Left ventricle myocardium inferior (tissue), 1 donor: ENCODE data around the gene SLC44A5. TPM values are rescaled to one million over a fixed set of nuclear protein-coding genes. Genes with fewer than 3 reads are reported as not detected.

ENCODE experiments used
- DNase-seq: peaks from one replicate; pipeline ENCODE4 v3.0.0-alpha.2; 2020
- H3K27ac ChIP-seq: fragments of 200-600 bp; replicated peaks from 2 replicates; pipeline ENCODE4 v1.8.0; 2021
- H3K27me3 ChIP-seq: fragments of 200-600 bp; 2 replicates; pipeline ENCODE4 v1.8.0; 2021; ENCODE audit warnings: low read depth
- H3K36me3 ChIP-seq: fragments of 200-600 bp; 2 replicates; pipeline ENCODE4 v1.8.0; 2021
- H3K4me1 ChIP-seq: fragments of 200-600 bp; 2 replicates; pipeline ENCODE4 v1.8.0; 2021
- H3K4me3 ChIP-seq: fragments of 200-600 bp; 2 replicates; pipeline ENCODE4 v1.8.0; 2021; ENCODE audit warnings: mild to moderate bottlenecking, moderate library complexity
- H3K9me3 ChIP-seq: fragments of 200-600 bp; replicated peaks from 2 replicates; pipeline ENCODE4 v1.8.0; 2021
- CTCF ChIP-seq: fragments of 200-600 bp; IDR thresholded peaks from 2 replicates; pipeline ENCODE4 v1.8.0; 2021; ENCODE audit warnings: antibody characterized with exemption, mild to moderate bottlenecking, borderline replicate concordance
- intact Hi-C: fragments of 100-400 bp; cut with micrococcal nuclease; formaldehyde crosslinking; loops from one replicate; pipeline ENCODE4 v1.11.0; 2022
- total RNA-seq: library from RNA; stranded (reverse); fragmentation: NEBNext Ultra II Directional; extraction: Animal tissue kit (Norgen Biotek cat#: 25700); gene quantifications from one replicate; pipeline ENCODE4 v1.2.1, GENCODE V29; 2021
- donor health status: DM: no; HTN: yes; CAD: no; lungs with severe emphysema.

The SLC44A5 gene
- total RNA-seq, 1 donor from 2014 or later, result 0.58 TPM

GRCh38 chr1:75305061-75305460 lies 305.9 kb downstream of the SLC44A5 start:
- DNase-seq, result no peak
- no peak overlapping the region for H3K4me3 ChIP-seq
- no peaks in the 10 kb centered on the region for H3K27me3 ChIP-seq
- no peak overlapping the region for H3K27ac ChIP-seq
- no peaks in the 10 kb centered on the region for H3K4me1 ChIP-seq
- no peaks in the 10 kb centered on the region for H3K36me3 ChIP-seq
- no peaks in the 10 kb centered on the region for H3K9me3 ChIP-seq
- no peak for TF ChIP-seq CTCF
- intact Hi-C loops, result no loop called here

GRCh38 chr1:75293270-75293669 lies 317.6 kb downstream of the SLC44A5 start:
- DNase-seq, result no peak
- Histone ChIP-seq H3K36me3 (no peaks in the 10 kb centered on the region), H3K27ac (no peak overlapping the region), H3K4me3 (no peak overlapping the region), H3K27me3 (no peaks in the 10 kb centered on the region), H3K9me3 (no peaks in the 10 kb centered on the region), H3K4me1 (no peaks in the 10 kb centered on the region)
- TF ChIP-seq CTCF, result no peak
- intact Hi-C loops, result no loop called here

- intact Hi-C loops, result no loop called here
- Histone ChIP-seq H3K9me3 (no peaks in the 10 kb centered on the region), H3K36me3 (no peaks in the 10 kb centered on the region), H3K27ac (no peak overlapping the region), H3K4me1 (no peaks in the 10 kb centered on the region), H3K4me3 (no peak overlapping the region), H3K27me3 (no peaks in the 10 kb centered on the region)
- DNase-seq, result no peak
- TF ChIP-seq CTCF, result no peak
Observed at GRCh38 chr1:75292013-75292412, 318.9 kb downstream of the SLC44A5 start.

- no peak for TF ChIP-seq CTCF
- intact Hi-C loops, result no loop called here
- no peak overlapping the region for H3K4me3 ChIP-seq
- DNase-seq, result no peak
- no peaks in the 10 kb centered on the region for H3K4me1 ChIP-seq
- no peaks in the 10 kb centered on the region for H3K27me3 ChIP-seq
- H3K9me3 ChIP-seq, result no peaks in the 10 kb centered on the region
- no peak overlapping the region for H3K27ac ChIP-seq
- H3K36me3 ChIP-seq, result no peaks in the 10 kb centered on the region
Observed at GRCh38 chr1:75276385-75276784, 334.5 kb downstream of the SLC44A5 start.

- Histone ChIP-seq H3K4me1 (no peaks in the 10 kb centered on the region), H3K9me3 (no peaks in the 10 kb centered on the region), H3K27ac (no peak overlapping the region), H3K36me3 (no peaks in the 10 kb centered on the region), H3K27me3 (no peaks in the 10 kb centered on the region), H3K4me3 (no peak overlapping the region)
- DNase-seq, result no peak
- intact Hi-C loops, result no loop called here
- no peak for TF ChIP-seq CTCF
Observed at GRCh38 chr1:75275631-75276030, 335.3 kb downstream of the SLC44A5 start.

GRCh38 chr1:75274920-75275506 lies 335.9 kb downstream of the SLC44A5 start:
- DNase-seq, result no peak
- H3K9me3 ChIP-seq, result no peaks in the 10 kb centered on the region
- intact Hi-C loops, result no loop called here
- H3K4me3 ChIP-seq, result no peak overlapping the region
- H3K36me3 ChIP-seq, result no peaks in the 10 kb centered on the region
- no peaks in the 10 kb centered on the region for H3K27me3 ChIP-seq
- no peak overlapping the region for H3K27ac ChIP-seq
- no peak for TF ChIP-seq CTCF
- H3K4me1 ChIP-seq, result no peaks in the 10 kb centered on the region
